CD4-positive, alpha-beta memory T cell (primary cell): ENCODE data around the gene TP53I11. TPM values are rescaled to one million over a fixed set of nuclear protein-coding genes. Genes with fewer than 3 reads are reported as not detected.

ENCODE experiments used
- CTCF ChIA-PET: fragments of 350-600 bp; sonication (Branson Sonifier 250); formaldehyde crosslinking; loops from one replicate; lab custom pipeline; 2021; ENCODE audit warnings: inconsistent platforms; ENCODE audit not compliant: partially characterized antibody; lab: Charles Lee
- POLR2A ChIA-PET: fragments of 350-600 bp; sonication (Branson Sonifier 250); formaldehyde crosslinking; loops from one replicate; lab custom pipeline; 2021; ENCODE audit not compliant: partially characterized antibody; lab: Charles Lee
- DNase-seq, 5 donors: peaks; one replicate each; pipeline versions ENCODE4 v3.0.0 to v3.0.0-alpha.2; 2020 to 2022; ENCODE audit warnings: mixed read lengths in 1 of 5
- H3K27ac ChIP-seq: one replicate; pipeline ENCODE4 v1.7.0; 2013; ENCODE audit warnings: low read depth, low read length
- H3K27me3 ChIP-seq: 2 replicates; pipeline ENCODE4 v1.7.0; 2013; ENCODE audit warnings: mild to moderate bottlenecking, low read length, moderate library complexity; ENCODE audit not compliant: insufficient read depth
- H3K36me3 ChIP-seq: 2 replicates; pipeline ENCODE4 v1.7.0; 2013; ENCODE audit warnings: mild to moderate bottlenecking, low read length, moderate library complexity; ENCODE audit not compliant: insufficient read depth
- H3K4me1 ChIP-seq: 2 replicates; pipeline ENCODE4 v1.7.0; 2013; ENCODE audit warnings: mild to moderate bottlenecking, low read length, moderate library complexity; ENCODE audit not compliant: insufficient read depth
- H3K4me3 ChIP-seq, 2 donors: one replicate each; pipeline ENCODE4 v1.7.0; 2013; ENCODE audit warnings: low read length in 2 of 2, mild to moderate bottlenecking in 1 of 2
- H3K9me3 ChIP-seq, 2 donors: one replicate each; pipeline ENCODE4 v1.7.0; 2013; ENCODE audit warnings: low read length in 2 of 2, control low read depth in 1 of 2; ENCODE audit not compliant: control insufficient read depth in 1 of 2
- H3K27ac Mint-ChIP-seq, 7 donors: one replicate each; pipeline ENCODE4 v1.8.0; 2020 to 2021; ENCODE audit warnings: mixed read lengths in 7 of 7, mild to moderate bottlenecking in 6 of 7, inconsistent platforms in 3 of 7, moderate library complexity in 3 of 7
- H3K27me3 Mint-ChIP-seq, 2 donors: one replicate each; pipeline ENCODE4 v1.8.0; 2020 to 2021; ENCODE audit warnings: mixed read lengths in 2 of 2
- H3K36me3 Mint-ChIP-seq, 2 donors: one replicate each; pipeline ENCODE4 v1.8.0; 2020 to 2021; ENCODE audit warnings: mixed read lengths in 2 of 2, inconsistent platforms in 1 of 2, mild to moderate bottlenecking in 1 of 2
- H3K4me1 Mint-ChIP-seq, 4 donors: one replicate each; pipeline ENCODE4 v1.8.0; 2020 to 2021; ENCODE audit warnings: mixed read lengths in 4 of 4, mild to moderate bottlenecking in 1 of 4
- H3K4me3 Mint-ChIP-seq, 8 donors: one replicate each; pipeline ENCODE4 v1.8.0; 2020 to 2021; ENCODE audit warnings: mixed read lengths in 8 of 8, mild to moderate bottlenecking in 7 of 8, moderate library complexity in 6 of 8, inconsistent platforms in 3 of 8
- H3K9me3 Mint-ChIP-seq, 8 donors: one replicate each; pipeline ENCODE4 v1.8.0; 2020 to 2021; ENCODE audit warnings: mixed read lengths in 8 of 8, mild to moderate bottlenecking in 5 of 8, inconsistent platforms in 3 of 8, moderate library complexity in 1 of 8
- intact Hi-C: fragments of 100-400 bp; cut with micrococcal nuclease; formaldehyde crosslinking; loops from one replicate; pipeline ENCODE4 v1.15.1; 2023
- polyA plus RNA-seq, 2 donors: library from polyadenylated mRNA; unstranded; fragments of 300-500 nt; fragmentation: Illumina TruSeq; gene quantifications; one replicate each; pipeline ENCODE4 v1.2.3, GENCODE V29; 2021
- total RNA-seq, 2 experiments: library from RNA; stranded (reverse); gene quantifications; one replicate each; pipeline ENCODE4 v1.2.3, GENCODE V29; 2021

Gene TP53I11
- total and polyA plus RNA-seq, 4 experiments from 2014 or later = 1.1 to 7.0 (median 5.1) TPM

DNA sequence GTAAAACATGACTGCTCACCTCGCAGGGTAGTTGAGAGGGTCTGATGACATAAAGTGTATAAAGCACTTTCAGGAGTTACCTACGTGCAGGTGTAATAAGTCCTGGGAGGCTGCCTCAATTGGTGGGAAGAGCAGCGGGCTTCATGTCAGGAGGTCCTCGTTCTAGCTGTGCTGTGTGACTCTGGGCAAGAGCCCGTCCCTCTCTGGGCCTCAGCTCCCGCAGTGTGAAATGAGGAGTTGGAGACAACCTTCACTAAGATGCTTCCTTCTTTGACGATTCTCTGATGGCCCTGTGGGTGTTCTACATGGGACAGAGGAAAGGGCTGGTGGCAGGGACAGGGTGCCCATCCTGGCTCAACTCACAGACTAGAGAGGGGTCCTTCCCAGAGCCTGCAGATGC is 57.8 kb downstream of the TP53I11 start:
- no peak overlapping the region for H3K27ac ChIP-seq
- H3K4me3 ChIP-seq = no peak overlapping the region
- intact Hi-C loops = no loop called here
- H3K36me3 ChIP-seq = no peaks in the 10 kb centered on the region
- Mint-ChIP-seq H3K4me1 (peaks cover 2 to 21% (median 12%) of the 10 kb centered on the region in 4 donors), H3K36me3 (peaks cover 12 to 16% of the 10 kb centered on the region in 2 donors), H3K27ac (peak overlapping the region in 3 of 7 donors; percentile 37 to 46 (median 39)), H3K9me3 (no peaks in the 10 kb centered on the region), H3K27me3 (no peaks in the 10 kb centered on the region), H3K4me3 (no peak overlapping the region)
- ChIA-PET CTCF (interaction anchor here (0.7 to 2.8 kb wide), 6 partner anchors 8 to 271 kb away, joined by 3 to 25 read pairs (median 4); no protein-coding TSS in a partner anchor), POLR2A (no interaction called here)
- no peaks in the 10 kb centered on the region for H3K27me3 ChIP-seq
- H3K4me1 ChIP-seq = no peaks in the 10 kb centered on the region
- DNase-seq = no peak
- H3K9me3 ChIP-seq = no peaks in the 10 kb centered on the region

DNA sequence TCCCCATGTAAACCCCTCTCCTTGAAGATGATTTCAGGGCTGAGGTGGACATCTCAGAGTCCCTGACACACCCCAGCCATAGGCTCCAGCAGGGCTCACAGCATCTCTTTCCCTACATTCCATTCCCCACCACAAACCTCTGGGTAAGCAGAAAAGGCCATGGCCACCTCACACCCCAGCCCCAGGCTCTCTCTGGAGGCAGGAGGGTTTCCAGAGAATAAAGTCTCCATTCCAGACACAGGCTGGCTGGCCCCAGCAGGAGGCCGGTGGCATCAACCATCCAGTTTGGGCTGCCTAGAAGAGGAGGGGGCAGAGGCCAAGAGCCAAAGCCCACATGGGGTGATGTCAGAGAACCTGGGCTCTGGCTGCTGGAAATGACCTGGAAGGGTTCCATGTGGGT is 61.4 kb downstream of the TP53I11 start:
- H3K4me3 Mint-ChIP-seq = no peak overlapping the region
- H3K9me3 Mint-ChIP-seq = no peaks in the 10 kb centered on the region
- no peaks in the 10 kb centered on the region for H3K36me3 ChIP-seq
- DNase-seq = no peak
- H3K27me3 ChIP-seq = no peaks in the 10 kb centered on the region
- CTCF ChIA-PET = interaction anchor here (0.9 kb wide), 1 partner anchor 227 kb away, joined by 3 read pairs; no protein-coding TSS in a partner anchor
- no peaks in the 10 kb centered on the region for H3K4me1 ChIP-seq
- H3K4me3 ChIP-seq = no peak overlapping the region
- H3K27ac ChIP-seq = no peak overlapping the region
- H3K36me3 Mint-ChIP-seq = peaks cover 0 to 10% of the 10 kb centered on the region in 2 donors
- peaks cover 5 to 32% (median 18%) of the 10 kb centered on the region in 4 donors for H3K4me1 Mint-ChIP-seq
- intact Hi-C loops = no loop called here
- POLR2A ChIA-PET = no interaction called here
- peak overlapping the region in 1 of 7 donors; percentile 31 for H3K27ac Mint-ChIP-seq
- H3K9me3 ChIP-seq = no peaks in the 10 kb centered on the region
- H3K27me3 Mint-ChIP-seq = no peaks in the 10 kb centered on the region

DNA sequence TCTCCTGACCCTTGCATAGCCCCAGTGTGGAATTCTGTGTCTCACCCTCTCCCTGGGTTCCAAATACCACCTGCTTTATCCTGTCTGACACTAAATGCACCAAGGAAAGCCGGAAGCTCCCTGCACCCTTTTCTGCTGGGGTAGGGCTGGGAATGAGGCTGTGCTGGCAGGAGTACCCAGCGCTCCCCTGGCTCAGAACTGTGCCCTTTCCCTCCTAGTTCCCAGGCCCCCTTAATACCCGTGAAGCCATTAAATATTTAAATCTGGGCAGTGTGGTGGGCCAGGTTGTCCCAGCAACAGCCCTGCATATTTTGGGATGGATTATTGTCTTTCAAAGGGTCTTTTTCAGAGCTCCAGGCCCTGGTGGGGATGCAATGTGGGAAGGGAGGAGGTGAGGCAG is 63.0 kb downstream of the TP53I11 start:
- Mint-ChIP-seq H3K9me3 (no peaks in the 10 kb centered on the region), H3K36me3 (peaks cover 0 to 21% of the 10 kb centered on the region in 2 donors), H3K4me3 (no peak overlapping the region), H3K4me1 (peaks cover 3 to 32% (median 14%) of the 10 kb centered on the region in 4 donors), H3K27ac (peak overlapping the region in 1 of 7 donors; percentile 29), H3K27me3 (no peaks in the 10 kb centered on the region)
- no peaks in the 10 kb centered on the region for H3K36me3 ChIP-seq
- H3K4me3 ChIP-seq = no peak overlapping the region
- H3K27ac ChIP-seq = no peak overlapping the region
- intact Hi-C loops = no loop called here
- ChIA-PET POLR2A (no interaction called here), CTCF (interaction anchor here (1.1 to 1.3 kb wide), 2 partner anchors 24 to 157 kb away, joined by 3 to 4 read pairs; no protein-coding TSS in a partner anchor)
- H3K27me3 ChIP-seq = no peaks in the 10 kb centered on the region
- no peak for DNase-seq
- H3K9me3 ChIP-seq = no peaks in the 10 kb centered on the region
- H3K4me1 ChIP-seq = no peaks in the 10 kb centered on the region

DNA sequence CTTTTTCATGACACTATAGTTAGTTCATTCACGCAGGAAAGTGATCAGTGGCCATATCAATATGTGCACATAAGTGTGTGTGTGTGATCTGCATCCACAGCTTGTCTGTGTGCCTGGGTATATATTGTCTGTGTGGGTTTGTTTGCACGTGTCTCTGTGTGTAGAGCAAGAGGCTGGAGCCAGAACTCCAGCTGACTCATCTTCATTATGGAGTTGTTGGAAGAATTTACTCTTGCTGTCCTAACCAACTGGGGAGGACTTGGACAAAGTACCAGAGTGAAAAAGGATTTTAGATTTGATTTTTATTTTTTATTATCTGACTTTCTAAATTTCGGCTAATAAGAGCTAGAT is 63.9 kb downstream of the TP53I11 start:
- intact Hi-C loops = no loop called here
- Mint-ChIP-seq H3K4me3 (no peak overlapping the region), H3K9me3 (no peaks in the 10 kb centered on the region), H3K36me3 (peaks cover 4 to 26% of the 10 kb centered on the region in 2 donors), H3K27ac (no peak overlapping the region), H3K27me3 (no peaks in the 10 kb centered on the region), H3K4me1 (peaks cover 6 to 39% (median 14%) of the 10 kb centered on the region in 4 donors)
- no peak overlapping the region for H3K4me3 ChIP-seq
- no peaks in the 10 kb centered on the region for H3K9me3 ChIP-seq
- CTCF ChIA-PET = interaction anchor here (1.3 kb wide), 1 partner anchor 25 kb away, joined by 4 read pairs; no protein-coding TSS in a partner anchor
- H3K27ac ChIP-seq = no peak overlapping the region
- no peaks in the 10 kb centered on the region for H3K4me1 ChIP-seq
- POLR2A ChIA-PET = no interaction called here
- DNase-seq = no peak
- H3K36me3 ChIP-seq = no peaks in the 10 kb centered on the region
- H3K27me3 ChIP-seq = no peaks in the 10 kb centered on the region

DNA sequence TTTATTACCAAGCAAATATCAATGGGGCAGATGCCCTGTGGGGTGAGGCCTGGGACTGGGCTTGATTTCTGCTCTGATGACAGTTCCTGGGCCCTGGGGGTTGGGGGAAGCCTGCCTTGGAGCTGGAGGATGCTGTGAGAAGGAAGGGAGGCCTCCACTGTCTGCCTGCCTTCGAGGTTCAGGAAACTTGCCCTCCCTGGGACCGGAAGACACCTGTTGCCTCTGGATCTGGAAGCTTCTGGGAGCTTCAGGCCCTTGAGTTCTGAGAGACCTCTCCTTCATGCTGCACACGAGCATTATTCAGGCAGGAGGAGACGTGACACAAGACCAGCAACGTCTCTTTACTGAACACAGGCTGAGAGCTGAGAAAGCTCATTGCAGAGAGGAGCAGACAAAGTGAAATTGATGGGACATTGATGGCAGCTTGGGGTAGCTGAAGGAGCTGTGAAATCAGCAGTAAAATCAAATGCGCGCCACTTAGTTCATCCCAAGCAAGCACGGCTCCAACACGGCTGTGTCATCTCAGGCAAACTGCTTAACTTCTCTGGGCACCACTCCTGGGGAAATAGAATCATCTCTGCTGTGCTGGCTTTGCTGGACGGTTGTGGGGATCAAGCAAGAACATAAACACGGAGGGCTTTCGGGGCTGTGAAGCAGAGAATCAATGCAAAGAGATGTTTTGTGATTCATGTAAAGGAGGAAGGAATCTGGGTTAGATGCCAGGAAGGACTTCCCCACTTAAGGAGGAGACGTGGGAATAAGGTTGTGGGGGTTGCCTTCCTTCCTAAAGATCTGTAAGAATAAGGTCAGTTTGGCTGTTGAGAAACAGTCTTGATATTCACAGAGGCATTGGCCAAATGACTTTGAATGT is 64.5 kb downstream of the TP53I11 start:
- Mint-ChIP-seq H3K27me3 (no peaks in the 10 kb centered on the region), H3K4me3 (no peak overlapping the region), H3K36me3 (peaks cover 4 to 26% of the 10 kb centered on the region in 2 donors), H3K9me3 (no peaks in the 10 kb centered on the region), H3K4me1 (peaks cover 6 to 35% (median 14%) of the 10 kb centered on the region in 4 donors), H3K27ac (peak overlapping the region in 4 of 7 donors; percentile 44 to 84 (median 68))
- H3K27me3 ChIP-seq = no peaks in the 10 kb centered on the region
- CTCF ChIA-PET = interaction anchor here (1.0 to 3.0 kb wide), 3 partner anchors 7 to 26 kb away, joined by 3 to 10 read pairs (median 4); no protein-coding TSS in a partner anchor
- no peak overlapping the region for H3K4me3 ChIP-seq
- intact Hi-C loops = no loop called here
- DNase-seq = no peak
- POLR2A ChIA-PET = no interaction called here
- no peaks in the 10 kb centered on the region for H3K4me1 ChIP-seq
- no peaks in the 10 kb centered on the region for H3K9me3 ChIP-seq
- no peaks in the 10 kb centered on the region for H3K36me3 ChIP-seq
- H3K27ac ChIP-seq = no peak overlapping the region

DNA sequence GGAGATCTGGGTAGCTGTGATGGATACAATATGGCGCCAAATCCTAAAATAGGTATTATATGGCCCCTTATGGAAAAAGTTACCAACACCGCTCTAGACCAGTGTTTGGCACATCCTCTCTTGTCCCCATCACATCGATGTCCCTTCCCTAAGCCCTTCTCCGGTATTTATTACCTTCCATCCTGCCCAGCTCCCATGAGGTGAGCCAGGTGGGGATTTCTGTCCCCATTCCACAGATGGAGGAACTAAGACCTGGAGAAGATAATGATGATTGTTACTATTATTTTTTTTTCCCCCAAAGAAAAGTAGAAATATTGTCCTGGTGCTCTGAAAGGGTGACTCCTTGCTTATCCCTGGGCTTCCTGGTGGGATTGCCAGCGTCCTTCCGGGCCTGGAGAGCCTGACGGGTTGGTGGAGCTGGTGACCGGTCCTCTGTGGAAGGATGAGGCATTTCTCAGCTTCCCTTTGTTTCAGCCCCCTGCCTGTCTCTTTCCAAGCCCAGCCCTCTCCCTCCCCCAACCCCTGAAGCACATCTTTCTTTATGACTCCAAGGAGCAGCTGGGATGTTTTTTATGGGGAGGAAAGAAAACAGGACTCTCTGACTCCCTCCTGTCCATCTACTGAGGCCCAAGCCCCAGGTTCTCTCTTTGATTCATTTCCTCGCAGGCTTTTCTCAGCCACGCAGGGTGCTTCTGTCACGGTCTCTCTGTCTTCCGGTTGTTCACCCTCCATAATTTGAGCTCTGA is 65.4 kb downstream of the TP53I11 start:
- no peak for DNase-seq
- no peaks in the 10 kb centered on the region for H3K9me3 ChIP-seq
- intact Hi-C loops = no loop called here
- CTCF ChIA-PET = interaction anchor here (1.0 to 3.0 kb wide), 2 partner anchors 8 to 26 kb away, joined by 3 to 10 read pairs; no protein-coding TSS in a partner anchor
- H3K27me3 Mint-ChIP-seq = no peaks in the 10 kb centered on the region
- H3K4me3 Mint-ChIP-seq = no peak overlapping the region
- H3K36me3 ChIP-seq = no peaks in the 10 kb centered on the region
- H3K27ac ChIP-seq = no peak overlapping the region
- no peaks in the 10 kb centered on the region for H3K4me1 ChIP-seq
- H3K4me3 ChIP-seq = no peak overlapping the region
- H3K27me3 ChIP-seq = no peaks in the 10 kb centered on the region
- POLR2A ChIA-PET = no interaction called here
- H3K27ac Mint-ChIP-seq = peak overlapping the region in 5 of 7 donors; percentile 19 to 84 (median 65)
- H3K9me3 Mint-ChIP-seq = no peaks in the 10 kb centered on the region
- H3K36me3 Mint-ChIP-seq = peaks cover 6 to 28% of the 10 kb centered on the region in 2 donors
- peaks cover 6 to 34% (median 13%) of the 10 kb centered on the region in 4 donors for H3K4me1 Mint-ChIP-seq

DNA sequence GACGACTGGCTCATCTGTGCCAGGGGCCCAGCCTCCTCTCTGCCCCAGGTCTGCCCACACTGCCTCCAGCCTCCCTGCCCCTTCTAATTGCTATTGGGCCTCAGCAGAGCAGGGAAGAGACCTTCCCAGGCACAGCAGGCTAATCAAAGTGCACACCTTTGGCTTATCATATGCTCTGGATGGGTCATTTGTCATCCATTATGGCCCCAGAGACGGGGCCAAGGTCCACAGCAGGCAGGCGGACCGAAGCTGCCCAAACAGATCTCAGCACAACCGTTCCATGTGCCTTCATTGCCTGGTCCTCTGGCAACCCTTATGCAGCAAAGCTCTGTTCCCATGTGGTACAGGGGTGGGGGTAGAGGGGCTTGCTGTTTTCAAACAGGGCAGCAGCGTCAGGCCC is 66.6 kb downstream of the TP53I11 start:
- Mint-ChIP-seq H3K4me1 (peaks cover 4 to 34% (median 10%) of the 10 kb centered on the region in 4 donors), H3K4me3 (no peak overlapping the region), H3K9me3 (no peaks in the 10 kb centered on the region), H3K27me3 (no peaks in the 10 kb centered on the region), H3K27ac (no peak overlapping the region), H3K36me3 (peaks cover 7 to 30% of the 10 kb centered on the region in 2 donors)
- POLR2A ChIA-PET = no interaction called here
- CTCF ChIA-PET = interaction anchor here (1.4 to 3.0 kb wide), 2 partner anchors 27 to 327 kb away, joined by 3 to 10 read pairs; no protein-coding TSS in a partner anchor
- Histone ChIP-seq H3K4me1 (no peaks in the 10 kb centered on the region), H3K27ac (no peak overlapping the region), H3K4me3 (no peak overlapping the region), H3K36me3 (no peaks in the 10 kb centered on the region), H3K27me3 (no peaks in the 10 kb centered on the region), H3K9me3 (no peaks in the 10 kb centered on the region)
- intact Hi-C loops = no loop called here
- DNase-seq = no peak
